ENCODE measurements around the gene ROS1. TPM values are rescaled to one million over a fixed set of nuclear protein-coding genes. Genes with fewer than 3 reads are reported as not detected.

The ROS1 gene
- total and polyA plus RNA-seq, 10 of the 15 experiments (the other 5 are each of a cell fraction or from before 2014, with no cell fraction given) = under 0.01 to 0.07 (median 0.03) TPM; not detected in 5

- POLR2A ChIA-PET = no interaction called here
- DNase-seq (ENCODE audit: low read depth, low spot score) (no peak), ATAC-seq (no peak), FAIRE-seq (no peak)
- TF ChIP-seq, protein P1, sequence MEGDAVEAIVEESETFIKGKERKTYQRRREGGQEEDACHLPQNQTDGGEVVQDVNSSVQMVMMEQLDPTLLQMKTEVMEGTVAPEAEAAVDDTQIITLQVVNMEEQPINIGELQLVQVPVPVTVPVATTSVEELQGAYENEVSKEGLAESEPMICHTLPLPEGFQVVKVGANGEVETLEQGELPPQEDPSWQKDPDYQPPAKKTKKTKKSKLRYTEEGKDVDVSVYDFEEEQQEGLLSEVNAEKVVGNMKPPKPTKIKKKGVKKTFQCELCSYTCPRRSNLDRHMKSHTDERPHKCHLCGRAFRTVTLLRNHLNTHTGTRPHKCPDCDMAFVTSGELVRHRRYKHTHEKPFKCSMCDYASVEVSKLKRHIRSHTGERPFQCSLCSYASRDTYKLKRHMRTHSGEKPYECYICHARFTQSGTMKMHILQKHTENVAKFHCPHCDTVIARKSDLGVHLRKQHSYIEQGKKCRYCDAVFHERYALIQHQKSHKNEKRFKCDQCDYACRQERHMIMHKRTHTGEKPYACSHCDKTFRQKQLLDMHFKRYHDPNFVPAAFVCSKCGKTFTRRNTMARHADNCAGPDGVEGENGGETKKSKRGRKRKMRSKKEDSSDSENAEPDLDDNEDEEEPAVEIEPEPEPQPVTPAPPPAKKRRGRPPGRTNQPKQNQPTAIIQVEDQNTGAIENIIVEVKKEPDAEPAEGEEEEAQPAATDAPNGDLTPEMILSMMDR (IDR thresholded peaks at IDR 0.05 in 2 of 3, conservative IDR thresholded peaks at IDR 0.05 in 1 of 3; ENCODE audit: control insufficient read depth in 2 of 3, extremely low read depth in 1 of 3, insufficient read depth in 1 of 3, low read depth in 3 of 3, low read length in 3 of 3) = 0 out of 6 replicates have a peak, but pooled peaks of 1 of the 3 experiments have one; percentile 2
- TF ChIP-seq PAX8 (IDR thresholded peaks at IDR 0.05) = no peak
- no peak for TF ChIP-seq CHD4 (IDR thresholded peaks at IDR 0.05)
- TF ChIP-seq IRF5 (IDR thresholded peaks at IDR 0.05; ENCODE audit: borderline replicate concordance) = no peak
- in situ Hi-C loops (cut with MboI) (no loop called here), intact Hi-C loops (cut with micrococcal nuclease; ENCODE audit: unreplicated experiment) (no loop called here)
- Histone ChIP-seq H3K4me3 (no peak overlapping the region), H3K4me2 (ENCODE audit: control insufficient read depth, insufficient read depth) (no peak overlapping the region), H3K79me2 (ENCODE audit: control insufficient read depth, insufficient read depth, low read length) (no peaks in the 10 kb centered on the region), H4K20me1 (ENCODE audit: control insufficient read depth, insufficient read depth) (no peaks in the 10 kb centered on the region), H3K27ac (ENCODE audit: control insufficient read depth, insufficient read depth) (no peak overlapping the region), H3K4me1 (ENCODE audit: control insufficient read depth, insufficient read depth, low read length) (no peaks in the 10 kb centered on the region), H3K9ac (ENCODE audit: control insufficient read depth, insufficient read depth, low read length) (no peak overlapping the region), H3K9me3 (replicated peaks; ENCODE audit: control insufficient read depth, insufficient read depth, low read length) (no peaks in the 10 kb centered on the region), H3K36me3 (ENCODE audit: control insufficient read depth in 2 of 2, insufficient read depth in 2 of 2, low read length in 1 of 2) (no peaks in the 10 kb centered on the region), H2AFZ (ENCODE audit: control insufficient read depth, low read depth, low read length) (no peak overlapping the region), H3K27me3 (replicated peaks in 1 of 2; ENCODE audit: control insufficient read depth in 2 of 2, insufficient read depth in 2 of 2, low read length in 1 of 2) (no peaks in the 10 kb centered on the region; a peak in 1 of 4 replicates)
- RAD21 ChIA-PET (ENCODE audit: unreplicated experiment) = no interaction called here
- CTCF ChIA-PET = interaction anchor here (1.2 to 1.5 kb wide), 4 partner anchors 26 to 204 kb away, joined by 3 to 7 read pairs (median 4); partner anchors contain the start of gene ROS1
- 0% methylated on average over 1 of the region's 1 CpG for WGBS (ENCODE audit: insufficient coverage, insufficient replicate concordance, low lambda C conversion rate, missing lambda C conversion rate)
- SMC1A ChIA-PET (ENCODE audit: uncharacterized antibody, unreplicated experiment) = interaction anchor here (0.7 to 1.5 kb wide), 3 partner anchors 9 to 61 kb away, joined by 3 to 4 read pairs (median 4); no protein-coding TSS in a partner anchor
- BruUV-seq (replicated peaks) = no TSS peak
Observed at GRCh38 chr6:117399924-117400323, 25.8 kb downstream of the ROS1 start.

All from GM12878 (cell line).